Lower leg skin (tissue), 3 donors: ENCODE results near the gene CFAP58.

Experiments used
- CTCF ChIP-seq, 3 donors: fragments of 450-650 bp; IDR thresholded peaks; one replicate each; pipeline ENCODE4 v1.5.1; 2016; ENCODE audit warnings: antibody characterized with exemption in 3 of 3, mild to moderate bottlenecking in 3 of 3, moderate library complexity in 2 of 3
- POLR2A ChIP-seq, 2 donors: fragments of 450-650 bp; IDR thresholded peaks; one replicate each; pipeline ENCODE4 v1.6.1; 2016 to 2017; ENCODE audit warnings: antibody characterized with exemption in 2 of 2, mild to moderate bottlenecking in 1 of 2, moderate library complexity in 1 of 2

GRCh38 chr10:104311184-104311720 lies 42.4 kb upstream of the CFAP58 start:
- no peak for TF ChIP-seq CTCF (IDR thresholded peaks at IDR 0.05)
- no peak for TF ChIP-seq POLR2A (IDR thresholded peaks at IDR 0.05)
